ENCODE results near the gene FGF12.

Gene FGF12

DNA sequence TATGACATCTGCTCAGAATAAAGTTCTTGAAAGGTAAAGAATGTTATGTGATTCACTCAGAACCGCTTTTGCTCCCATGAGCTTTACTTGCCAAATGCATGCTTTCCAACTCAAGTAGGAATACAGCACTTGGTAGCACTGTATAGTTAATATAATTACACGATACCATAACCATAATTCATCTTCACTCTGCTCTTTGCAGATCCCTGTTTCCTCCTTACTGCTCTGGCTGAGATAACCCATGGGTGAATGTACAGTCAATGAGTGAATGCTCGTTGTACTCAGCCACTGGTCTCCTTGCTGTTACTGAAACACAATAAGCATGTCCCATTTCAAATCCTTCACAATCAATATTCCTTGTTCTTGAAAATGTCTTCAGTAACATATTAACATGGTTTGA is 550.0 kb downstream of the FGF12 start:
- DNase-seq = no peak

DNA sequence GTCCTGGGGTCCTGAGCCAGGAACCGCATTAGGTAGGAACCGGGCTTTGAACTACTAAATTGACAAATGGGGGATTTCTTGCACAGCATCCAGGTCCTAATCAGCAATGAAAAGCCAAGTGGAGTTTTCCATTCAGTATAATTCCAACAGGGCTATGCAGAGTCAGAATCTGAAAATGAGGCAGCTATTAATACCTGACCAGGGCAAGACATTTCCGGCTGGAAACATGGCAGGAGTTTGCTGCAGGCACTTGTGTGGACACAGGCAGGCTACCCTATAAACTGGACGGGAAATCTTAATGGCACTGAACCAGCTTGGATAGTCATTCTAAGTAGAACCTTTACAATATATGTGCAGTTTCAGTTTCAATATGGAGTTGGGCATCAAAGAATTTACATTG is 553.1 kb downstream of the FGF12 start:
- DNase-seq = no peak

DNA sequence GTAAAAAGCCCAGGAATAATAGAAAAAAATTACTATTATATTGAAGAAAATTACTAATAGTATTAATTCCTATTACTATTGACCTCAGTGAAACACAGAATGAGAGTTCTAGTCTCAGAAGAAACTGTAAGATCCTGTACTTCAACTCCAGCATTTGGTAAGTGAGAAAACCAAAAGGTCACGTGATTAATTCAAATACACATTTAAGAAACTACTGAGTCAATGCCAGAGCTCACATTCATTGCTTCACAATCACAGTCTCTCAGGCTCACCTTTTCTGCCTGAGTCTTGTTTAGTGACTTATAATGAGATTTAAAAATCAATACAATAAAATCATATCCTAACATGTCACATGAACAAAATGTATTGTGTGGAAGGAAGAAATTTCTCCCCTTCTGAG is 556.1 kb downstream of the FGF12 start:
- no peak for DNase-seq

DNA sequence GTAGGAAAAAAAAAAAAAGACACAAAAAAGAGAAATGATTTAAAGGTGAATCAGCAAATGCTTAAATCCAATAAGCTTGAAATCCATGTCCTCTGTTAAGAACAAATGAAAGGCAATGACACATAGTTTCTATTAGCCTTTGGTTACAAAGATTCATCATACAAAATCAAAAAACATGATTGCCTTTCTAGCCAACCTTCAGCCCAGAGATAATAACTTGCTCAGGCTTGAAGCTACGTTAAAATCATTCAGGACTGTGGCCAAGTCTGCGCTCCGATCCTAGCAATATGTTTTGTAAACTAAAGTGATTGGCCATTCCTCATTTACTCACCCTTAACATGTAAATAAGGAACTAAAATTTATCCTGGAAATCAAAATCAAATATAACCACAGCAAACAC is 556.7 kb downstream of the FGF12 start:
- DNase-seq = no peak

DNA sequence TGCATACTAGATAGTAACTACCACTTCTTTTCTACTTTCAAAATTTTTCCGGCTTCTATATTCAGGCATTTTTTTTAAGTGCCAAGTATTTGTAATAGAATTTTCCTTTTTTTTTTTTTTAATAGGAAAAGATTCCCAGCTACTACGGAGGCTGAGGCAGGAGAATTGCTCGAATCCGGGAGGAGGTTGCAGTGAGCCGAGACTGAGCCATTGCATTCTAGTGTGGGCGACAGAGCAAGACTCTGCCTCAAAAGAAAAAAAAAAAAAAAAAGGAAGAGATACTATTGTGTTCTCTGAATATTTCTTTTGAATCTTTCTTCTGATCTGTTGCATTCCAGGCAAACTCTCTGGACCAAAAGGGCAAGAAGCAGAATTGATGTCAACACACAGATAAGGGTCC is 557.3 kb downstream of the FGF12 start:
- DNase-seq = no peak

DNA sequence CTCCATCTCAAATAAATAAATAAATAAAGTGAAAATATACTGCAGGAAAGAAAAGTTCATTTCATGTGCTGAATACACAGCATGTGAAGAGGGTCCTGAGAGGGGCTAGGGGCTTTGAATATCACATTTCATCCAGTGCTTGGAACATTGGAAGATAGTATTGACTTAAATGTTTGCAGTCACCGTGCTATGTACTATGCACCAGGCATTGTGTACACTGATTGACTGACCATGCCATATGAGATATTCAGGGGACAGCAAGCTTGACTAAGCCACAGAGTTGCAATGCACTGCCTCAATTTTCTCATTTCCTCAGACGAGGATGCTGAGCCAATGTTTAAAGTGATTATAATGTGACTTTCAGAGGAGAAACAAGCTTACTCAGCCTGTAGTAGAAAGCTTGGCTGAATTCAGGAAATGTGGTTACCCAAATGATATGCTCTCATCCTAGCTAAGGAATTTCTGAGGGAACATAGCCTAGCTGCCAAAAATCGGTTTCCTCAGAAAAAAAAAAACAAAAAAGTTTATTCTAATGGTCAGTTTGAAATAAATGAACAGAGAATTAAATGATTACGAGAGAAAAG is 557.9 kb downstream of the FGF12 start:
- DNase-seq = no peak

DNA sequence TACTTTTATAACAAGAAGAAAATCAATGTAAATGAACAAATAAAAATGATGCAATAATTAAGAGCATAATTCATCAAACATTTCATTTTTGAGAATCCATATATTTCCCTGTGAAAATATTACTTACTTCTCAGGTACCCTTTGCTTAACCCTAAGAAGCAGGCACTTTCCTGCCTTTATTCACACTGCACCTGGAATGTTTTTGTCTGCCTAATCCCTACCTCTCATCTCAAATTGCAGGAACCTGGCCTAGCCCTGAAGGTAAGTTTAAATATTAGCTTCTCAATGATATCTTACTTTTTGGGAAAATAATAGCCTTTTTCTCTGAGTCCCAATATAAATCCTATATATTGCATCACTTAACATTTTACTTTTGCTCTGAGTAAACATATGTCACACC is 559.1 kb downstream of the FGF12 start:
- DNase-seq = no peak

DNA sequence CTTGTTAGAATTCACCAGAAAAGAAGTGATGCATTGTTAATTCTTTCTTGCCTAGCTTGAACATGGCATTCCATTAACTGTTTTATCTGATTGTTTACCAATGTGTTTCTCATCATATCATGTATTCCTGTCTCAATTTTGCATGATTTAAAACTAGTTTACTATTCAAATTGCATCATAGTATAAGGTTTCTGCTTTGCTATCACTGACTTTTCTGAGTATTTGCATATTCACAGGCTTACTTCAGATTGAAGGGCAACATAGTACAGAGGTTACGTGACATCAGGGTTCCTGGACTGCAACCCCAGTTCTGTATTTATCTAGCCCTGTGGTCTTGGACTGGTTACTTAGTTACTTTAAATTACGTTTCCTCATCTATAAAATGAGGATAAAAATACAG is 561.8 kb downstream of the FGF12 start:
- peak; percentile 83 to 89 for DNase-seq

DNA sequence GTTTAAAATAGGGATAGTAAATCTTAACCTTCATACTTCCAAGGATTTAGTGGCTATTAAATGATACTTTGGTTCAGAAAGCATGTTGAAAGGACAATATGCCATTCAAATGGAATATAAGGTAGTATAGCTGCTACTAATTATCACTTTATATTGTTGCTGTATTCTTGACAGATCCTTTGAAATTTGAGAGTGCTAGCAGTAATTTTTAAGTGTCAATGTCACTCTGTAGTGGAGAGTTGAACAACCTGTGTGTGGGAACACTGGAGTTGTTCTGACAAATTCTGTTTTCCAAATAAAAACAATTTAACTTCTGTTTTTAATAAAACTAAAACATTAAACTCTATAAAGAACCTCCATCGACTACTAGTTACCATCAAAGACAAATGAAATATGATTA is 565.7 kb downstream of the FGF12 start:
- DNase-seq = no peak

DNA sequence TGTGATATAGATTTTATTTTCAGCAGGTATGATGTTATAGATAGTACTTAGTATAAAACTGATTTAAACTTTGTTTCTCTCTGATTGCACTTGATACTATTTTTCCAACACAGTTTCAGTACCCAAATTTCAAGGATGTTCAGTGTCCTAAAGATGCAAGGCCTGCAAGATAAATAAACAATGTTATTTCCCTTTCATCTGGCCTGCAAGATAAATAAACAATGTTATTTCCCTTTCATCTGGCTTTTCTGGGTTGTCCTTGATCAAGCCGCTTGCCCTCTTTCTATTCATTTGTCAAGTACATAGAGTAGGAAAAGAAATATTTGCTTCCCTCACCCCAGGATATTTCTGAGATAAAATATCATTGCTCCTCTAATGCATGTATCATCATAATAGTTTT is 571.0 kb downstream of the FGF12 start:
- no peak for DNase-seq

DNA sequence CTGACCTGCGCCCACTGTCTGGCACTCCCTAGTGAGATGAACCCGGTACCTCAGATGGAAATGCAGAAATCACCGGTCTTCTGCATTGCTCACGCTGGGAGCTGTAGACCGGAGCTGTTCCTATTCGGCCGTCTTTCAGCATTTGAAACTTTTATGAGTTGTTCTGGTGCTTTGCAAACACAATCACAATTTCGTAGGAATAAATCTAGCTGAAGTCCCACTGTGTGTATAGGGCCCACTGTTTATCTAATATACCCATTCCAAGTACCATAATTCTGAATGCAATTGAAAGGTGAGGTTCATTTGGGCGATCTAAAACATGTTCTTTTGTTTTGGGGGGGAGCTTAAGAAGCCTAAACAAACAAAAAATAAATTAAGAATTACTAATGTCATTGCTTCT is 572.1 kb downstream of the FGF12 start:
- DNase-seq = no peak

DNA sequence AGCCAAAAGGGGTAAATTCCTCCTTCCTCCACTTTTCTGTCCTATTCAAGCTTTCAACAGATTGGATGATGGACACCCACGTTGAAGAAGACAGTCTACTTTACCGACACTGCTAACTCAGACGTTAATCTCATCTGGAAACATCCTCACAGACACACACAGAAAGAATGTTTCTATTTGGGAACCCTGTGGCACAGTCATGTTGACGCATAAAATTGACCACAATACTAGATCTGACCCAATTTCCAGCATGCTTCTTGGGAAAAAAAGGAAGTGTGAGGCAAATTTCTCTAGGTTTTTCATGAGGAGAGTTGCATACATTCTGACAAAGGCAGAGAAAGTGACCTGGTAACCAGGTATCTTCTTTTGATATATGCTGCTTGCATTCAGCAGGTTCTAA is 594.1 kb downstream of the FGF12 start:
- no peak for DNase-seq

DNA sequence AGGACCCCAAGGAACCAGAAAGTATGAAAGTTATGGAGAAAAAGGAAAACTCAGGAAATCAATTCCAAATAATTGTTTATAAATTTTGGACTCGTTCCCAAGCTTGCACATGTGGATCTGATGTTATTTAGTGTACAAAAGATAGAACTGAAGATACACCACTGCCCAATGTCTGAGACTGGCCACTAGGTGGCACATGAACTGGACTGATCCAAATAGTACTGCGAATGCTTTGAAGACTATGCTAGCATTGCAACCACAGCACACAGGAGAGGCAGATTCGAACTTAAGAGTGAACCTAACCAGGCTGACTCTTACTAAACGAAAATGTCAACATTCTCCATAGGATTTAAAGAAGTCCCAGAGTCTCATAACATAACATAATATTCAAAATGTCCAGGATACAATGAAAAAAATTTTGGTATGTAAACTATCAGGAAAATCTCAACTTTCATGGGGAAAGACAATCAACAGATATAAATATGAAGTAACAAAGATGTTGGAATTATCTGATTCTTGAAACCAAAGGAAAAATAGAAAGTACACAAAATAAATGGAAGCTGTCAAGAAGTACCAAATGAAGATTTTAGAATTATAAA is 596.7 kb downstream of the FGF12 start:
- DNase-seq = peak; percentile 10 to 74

DNA sequence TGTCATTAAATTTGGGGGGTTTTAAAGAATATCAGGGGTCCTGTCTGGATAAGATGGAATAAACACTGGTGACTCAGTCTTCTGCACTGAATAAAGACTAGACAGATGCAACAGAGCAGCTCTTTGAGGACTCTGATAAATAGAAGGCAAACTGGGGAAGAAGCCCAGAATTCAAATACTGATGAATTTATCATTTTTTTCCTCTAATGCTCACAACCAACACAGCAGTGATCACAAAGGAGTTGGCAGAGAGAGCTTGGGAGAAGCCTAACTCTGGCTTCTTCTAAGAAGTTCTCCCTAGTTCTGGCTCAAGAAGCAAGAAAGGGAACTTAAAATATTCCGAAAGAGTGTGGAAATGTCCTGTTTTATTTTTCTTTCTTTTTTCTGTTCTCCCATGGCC is 597.8 kb downstream of the FGF12 start:
- DNase-seq = no peak

DNA sequence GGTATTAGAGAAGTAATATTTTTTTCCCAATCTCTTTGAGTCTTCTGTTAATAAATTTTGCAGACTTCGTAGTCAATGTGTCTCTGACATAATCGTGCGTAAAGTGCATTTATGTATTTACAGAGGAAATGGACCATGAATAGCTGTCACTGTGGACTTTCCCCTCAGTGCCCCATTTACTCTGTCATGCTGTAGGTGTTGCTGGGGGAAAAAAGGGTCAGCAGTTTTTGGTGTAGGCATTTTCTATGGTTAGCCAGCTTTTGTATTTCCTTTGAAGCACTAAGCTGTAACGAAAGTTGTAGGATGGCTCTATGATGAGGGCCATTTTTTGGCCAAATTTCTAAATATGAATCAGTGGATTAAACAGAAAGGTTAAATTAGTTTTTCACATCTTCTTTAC is 598.4 kb downstream of the FGF12 start:
- DNase-seq = peak; percentile 10 to 52

DNA sequence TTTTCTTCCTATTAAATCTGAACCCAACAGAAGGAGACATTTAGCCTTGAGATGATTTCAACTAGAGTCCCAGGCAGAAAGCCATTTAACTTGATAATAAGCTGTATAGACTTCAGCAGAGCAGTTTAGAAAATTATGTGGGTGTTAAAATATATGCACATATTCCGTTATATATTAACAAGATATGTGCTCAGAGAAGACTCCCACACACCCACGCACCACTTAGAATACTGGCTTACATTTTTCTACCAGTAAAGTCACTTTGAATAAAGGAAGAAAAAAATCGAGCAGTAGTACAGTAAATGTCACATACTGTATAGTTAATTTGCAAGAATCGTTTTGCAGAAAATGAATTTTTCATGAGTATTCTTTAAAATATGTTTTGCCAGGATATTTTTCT is 599.3 kb downstream of the FGF12 start:
- no peak for DNase-seq

DNA sequence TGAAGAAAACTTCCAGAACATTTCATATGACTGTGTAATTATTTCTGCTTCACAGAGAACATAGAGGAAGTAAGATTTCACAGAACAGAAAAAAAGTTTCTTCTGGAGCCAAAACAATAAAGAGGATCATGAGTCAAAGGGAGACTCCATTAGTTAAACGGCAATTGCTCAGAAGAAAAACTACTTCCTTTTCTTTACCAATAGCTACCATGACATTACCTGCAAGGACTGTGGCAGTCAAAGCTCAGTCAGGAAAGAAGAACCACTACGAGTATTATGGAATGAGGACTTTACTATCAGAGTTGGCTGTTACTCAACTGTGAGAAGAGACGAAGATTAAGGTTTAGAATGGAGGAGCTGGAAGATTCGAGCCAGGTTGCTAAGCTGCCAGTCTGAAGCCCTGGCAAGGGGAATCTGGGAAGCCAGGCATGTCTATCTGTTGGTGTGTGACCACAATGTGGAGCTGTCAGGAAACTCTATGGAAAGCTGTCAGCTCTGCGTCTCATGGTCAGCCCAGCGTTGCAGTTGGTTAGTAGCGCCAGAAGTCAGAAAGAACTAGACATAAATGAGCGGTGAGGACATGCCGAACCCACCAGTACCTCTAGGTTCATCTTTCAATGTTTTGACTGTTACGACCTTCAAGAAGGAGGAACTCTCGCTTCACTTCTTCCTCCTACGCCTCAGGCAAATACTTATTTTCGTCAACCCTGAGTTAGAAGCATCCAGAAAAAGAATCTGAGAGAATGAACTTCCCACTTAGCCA is 604.3 kb downstream of the FGF12 start:
- DNase-seq = no peak

DNA sequence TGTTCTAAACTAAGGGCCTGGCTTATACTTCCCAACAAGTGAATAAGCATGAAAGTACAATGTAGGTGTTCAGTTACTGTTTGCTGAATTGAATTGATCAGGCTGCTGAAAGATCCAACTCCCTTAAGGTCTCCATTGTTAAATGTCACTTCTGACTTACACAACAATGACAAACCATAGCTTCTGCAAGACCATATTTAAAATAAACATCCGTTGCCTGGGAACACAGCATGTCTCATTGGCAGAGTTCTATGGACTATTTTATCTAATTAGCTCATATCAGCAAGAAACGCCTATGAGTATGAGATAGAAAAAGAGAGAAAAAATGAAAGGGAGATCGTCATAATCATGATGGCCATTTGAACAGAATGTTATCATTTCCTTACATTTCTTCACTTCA is 605.4 kb downstream of the FGF12 start:
- DNase-seq = no peak

DNA sequence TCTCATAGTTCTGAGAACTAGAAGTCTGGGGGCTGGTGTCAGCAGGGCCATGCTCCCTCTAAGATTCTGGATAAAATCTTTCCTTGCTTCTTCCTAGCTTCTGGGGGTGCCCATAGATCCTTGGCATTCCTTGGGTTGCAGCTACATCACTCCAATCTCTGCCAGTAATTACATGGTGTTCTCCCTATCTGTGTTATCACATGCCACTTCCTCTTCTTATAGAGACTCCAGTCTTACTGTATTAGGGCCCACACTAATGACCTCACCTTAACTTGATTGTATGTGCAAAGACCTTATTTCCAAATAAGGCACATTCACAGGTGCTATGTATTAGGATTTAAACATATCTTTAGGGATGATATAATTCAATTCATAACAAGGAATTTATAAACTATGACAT is 618.5 kb downstream of the FGF12 start:
- no peak for DNase-seq

DNA sequence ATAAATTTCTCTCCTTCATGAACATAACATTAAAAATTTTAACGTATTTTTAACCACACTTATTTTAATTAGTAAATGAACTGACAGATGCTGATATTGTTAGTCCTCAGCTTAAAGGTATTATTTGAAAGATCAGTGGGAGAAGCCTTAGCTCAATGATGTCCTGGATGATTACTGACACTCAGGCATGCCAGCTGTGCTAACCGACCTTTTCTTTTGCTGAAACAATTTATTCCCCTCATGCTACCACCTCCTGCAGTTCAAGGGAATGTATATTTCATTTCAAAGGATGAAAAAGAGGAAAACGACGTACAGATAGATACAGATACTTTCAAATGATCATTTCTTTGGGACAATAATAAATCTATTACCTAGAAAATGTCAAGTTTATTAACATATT is 620.8 kb downstream of the FGF12 start:
- no peak for DNase-seq

DNA sequence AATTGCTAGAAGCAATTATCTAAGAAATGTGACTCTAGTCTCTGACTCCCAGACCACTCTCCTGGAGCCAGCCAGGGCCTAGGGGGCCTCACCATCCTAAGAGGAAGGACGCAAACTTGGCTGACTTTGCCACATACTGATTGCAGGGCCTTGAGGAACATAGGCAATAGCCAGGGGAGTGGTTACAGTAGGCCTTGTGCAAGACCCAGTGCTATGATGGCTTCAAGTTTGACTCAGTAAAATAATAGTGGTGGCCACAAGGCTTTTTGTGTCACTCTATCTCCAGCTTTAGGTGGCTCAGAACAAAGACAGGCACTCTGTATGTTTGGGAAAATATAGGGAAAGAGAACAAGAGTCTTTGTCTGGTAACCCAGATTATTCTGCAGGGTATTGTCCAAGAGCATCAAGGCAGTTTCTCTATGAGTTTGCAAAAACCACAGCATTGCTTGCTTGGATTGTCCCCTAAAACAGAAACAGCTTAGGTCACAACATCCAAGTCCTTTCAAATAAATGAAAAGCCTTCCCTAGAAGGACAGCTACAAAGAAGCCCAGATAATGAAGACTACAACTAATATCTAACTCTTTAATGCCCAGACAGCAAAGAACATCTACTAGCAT is 634.8 kb downstream of the FGF12 start:
- no peak for DNase-seq

DNA sequence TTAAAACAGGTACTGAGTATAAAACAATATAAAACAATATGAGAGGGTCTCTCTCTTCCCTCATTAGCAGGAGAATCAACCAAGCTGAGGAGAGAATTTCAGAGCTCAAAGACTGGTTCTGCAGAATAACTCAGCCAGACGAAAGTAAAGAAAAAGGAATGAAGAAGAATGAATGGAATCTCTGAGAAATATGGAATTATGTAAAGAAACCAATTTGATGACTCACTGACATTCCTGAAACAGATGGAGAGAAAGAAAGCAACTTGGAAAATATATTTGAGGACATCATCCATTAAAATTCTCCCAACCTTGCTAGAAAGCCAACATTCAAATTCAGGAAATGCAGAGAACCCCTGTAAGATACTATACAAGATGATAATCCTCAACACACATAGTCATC is 635.5 kb downstream of the FGF12 start:
- DNase-seq = no peak

DNA sequence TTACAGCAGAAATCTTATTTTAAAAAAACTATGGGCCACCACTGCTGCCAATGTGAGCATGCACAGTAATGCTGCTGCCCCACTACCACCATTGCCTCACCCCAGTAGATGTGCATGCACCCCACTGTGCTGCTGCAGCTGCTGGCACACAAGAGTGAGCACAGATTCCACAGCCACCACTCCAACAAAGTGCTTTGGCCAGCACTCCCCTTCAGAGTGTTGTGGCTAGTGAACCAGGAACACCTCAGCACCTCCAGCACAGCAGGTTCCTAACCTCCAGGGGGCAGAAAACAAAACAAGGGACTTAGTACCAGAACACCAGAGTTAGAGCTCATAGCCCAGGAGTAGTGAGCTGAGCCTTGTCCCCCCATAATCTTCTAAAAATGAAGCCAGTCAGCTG is 636.8 kb downstream of the FGF12 start:
- DNase-seq = no peak

Measured in NCI-H526 (cell line).